Measurements from ENCODE around the gene B4GALT4.
"Not testable (repeated sequence)": the region's sequence is repeated elsewhere in the genome, so short reads cannot be mapped to it uniquely, and the experiment has no call there.

B4GALT4 gene, protein sequence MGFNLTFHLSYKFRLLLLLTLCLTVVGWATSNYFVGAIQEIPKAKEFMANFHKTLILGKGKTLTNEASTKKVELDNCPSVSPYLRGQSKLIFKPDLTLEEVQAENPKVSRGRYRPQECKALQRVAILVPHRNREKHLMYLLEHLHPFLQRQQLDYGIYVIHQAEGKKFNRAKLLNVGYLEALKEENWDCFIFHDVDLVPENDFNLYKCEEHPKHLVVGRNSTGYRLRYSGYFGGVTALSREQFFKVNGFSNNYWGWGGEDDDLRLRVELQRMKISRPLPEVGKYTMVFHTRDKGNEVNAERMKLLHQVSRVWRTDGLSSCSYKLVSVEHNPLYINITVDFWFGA

DNA sequence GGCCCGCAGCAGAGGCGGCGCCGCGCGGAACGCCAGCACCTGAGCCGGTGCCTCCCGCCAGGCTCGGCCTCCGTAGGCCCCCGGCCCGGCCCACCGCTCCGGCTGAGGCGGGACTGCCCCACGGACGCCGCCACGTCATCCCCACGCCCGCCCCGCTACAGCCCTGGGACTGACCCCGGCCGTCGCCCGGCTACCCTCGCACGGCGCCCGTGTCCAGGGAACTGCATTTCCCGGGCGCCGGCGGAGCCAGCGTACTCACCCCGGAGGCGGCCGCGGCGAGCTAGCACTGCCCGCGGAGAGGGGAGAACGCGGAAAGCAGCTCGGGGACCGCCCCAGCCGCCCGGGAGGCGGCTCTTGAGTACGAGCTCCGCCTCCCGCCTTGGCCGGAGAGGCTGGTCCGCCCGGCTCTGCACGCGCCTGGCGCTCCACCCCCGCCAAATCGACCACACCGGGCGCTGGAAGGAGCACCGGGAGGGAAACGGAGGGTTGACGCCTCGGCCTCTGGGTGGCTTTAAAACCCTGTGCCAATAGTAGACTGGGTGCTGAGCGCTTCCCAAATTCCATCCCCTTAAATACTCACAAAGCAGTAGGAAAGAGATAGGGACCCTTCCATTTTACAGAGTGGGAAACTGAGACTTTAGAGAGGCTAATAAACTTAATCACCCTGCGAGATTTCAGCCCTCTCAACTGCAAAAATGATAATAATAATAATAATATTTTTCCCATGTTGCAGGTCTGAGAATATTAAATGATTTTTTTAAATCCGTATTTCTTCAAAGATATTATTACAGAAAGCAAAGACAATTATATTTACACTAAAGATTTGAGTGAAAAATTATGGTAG lies at the start of gene B4GALT4:
Gene B4GALT4, minus strand, starts transcription at position 288 of the 844 bp plus-strand sequence. CDS start 10,779 bp downstream, outside the sequence.
- peak; percentile 91 for DNase-seq (ENCODE audit: low read depth)

DNA sequence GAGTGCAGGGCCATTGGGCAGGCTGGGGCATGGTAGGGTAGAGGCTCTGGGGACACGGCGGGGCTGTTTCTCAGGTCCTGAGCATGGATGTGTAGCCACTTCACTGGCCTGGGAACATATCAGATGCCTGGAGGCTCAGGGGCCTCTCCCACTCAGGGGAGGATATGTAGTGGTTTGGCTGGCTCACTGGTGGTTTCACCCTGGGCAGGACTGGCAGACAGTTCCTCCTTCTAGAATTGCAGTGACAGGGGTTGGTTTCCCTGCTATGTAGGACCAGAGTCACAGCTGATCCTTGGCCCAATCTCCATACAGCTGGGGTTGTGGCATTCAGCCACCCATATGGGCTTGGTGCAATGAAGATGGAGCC lies 48.7 kb upstream of the B4GALT4 start:
- no peak for DNase-seq (ENCODE audit: low read depth)

DNA sequence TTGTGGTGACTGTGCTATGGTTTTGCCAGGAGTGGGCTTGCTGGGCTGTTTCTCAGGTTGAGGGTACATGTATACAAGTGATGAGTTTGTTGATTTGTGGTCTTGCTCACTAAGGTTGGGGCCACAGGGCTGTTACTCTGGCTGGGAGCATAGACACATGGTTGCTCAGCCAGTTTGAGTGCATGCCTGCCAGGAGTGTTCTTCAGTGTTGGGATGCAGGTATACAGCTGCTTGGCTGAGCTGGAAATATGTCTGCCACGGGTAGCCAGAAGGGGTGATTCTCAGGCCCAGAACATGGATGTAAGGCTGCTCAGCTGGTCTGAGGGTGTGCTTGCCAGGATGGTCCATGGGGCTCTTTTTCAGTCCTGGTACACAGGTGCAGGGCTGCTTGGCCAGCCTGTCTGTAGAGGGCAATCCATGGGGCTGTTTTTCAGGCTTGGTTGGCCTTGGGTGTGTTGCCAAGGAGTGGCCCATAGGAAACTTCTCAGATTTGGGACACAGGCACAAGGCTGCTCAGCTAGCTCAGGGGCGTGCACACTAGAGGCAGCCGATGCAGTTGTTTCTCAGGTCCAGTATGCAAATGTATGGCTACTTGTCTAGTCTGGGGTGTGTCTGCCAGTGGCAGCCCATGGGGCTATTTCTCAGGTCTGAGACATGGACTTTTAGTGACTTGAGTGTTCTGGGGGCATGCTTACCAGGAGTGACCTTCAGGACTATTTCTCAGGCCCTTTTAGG lies 48.2 kb upstream of the B4GALT4 start:
- no peak for DNase-seq (ENCODE audit: low read depth)

- DNase-seq (ENCODE audit: low read depth) = no peak
Observed at GRCh38 chr3:119279584-119280243, 39.0 kb upstream of the B4GALT4 start.

- no peak for DNase-seq (ENCODE audit: low read depth)
Observed at GRCh38 chr3:119279101-119279554, 38.5 kb upstream of the B4GALT4 start.

- no peak for DNase-seq (ENCODE audit: low read depth)
Observed at GRCh38 chr3:119276680-119277079, 36.0 kb upstream of the B4GALT4 start.

DNA sequence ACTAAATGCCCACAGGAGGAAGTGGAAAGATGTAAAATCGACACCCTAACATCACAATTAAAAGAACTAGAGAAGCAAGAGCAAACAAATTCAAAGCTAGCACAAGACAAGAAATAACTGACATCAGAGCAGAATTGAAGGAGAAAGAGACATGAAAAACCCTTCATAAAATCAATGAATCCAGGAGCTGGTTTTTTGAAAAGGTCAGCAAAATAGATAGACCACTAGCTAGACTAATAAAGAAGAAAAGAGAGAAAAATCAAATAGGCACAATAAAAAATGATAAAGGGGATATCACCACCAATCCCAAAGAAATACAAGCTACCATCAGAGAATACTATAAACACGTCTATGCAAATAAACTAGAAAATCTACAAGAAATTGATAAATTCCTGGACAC lies 29.5 kb upstream of the B4GALT4 start:
- not testable (repeated sequence) for DNase-seq (ENCODE audit: low read depth)

DNA sequence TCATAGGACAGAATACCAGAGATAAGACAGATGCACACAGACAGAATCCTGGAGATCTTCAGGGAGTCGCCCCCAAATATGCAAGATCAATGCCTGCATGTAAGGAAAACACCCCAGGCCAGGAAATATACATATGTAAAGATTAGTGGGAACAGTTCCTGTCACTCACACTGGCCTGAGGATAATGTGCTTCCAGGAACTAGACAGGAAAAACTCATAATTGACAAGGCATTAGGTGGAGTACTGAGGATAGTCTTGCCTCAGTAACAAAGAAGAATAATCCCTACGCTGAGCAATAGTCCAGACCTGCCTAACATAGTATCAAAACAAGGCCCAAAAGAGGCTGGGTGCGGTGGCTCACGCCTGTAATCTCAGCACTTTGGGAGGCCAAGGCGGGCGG lies 20.4 kb upstream of the B4GALT4 start:
- DNase-seq (ENCODE audit: low read depth) = no peak

DNA sequence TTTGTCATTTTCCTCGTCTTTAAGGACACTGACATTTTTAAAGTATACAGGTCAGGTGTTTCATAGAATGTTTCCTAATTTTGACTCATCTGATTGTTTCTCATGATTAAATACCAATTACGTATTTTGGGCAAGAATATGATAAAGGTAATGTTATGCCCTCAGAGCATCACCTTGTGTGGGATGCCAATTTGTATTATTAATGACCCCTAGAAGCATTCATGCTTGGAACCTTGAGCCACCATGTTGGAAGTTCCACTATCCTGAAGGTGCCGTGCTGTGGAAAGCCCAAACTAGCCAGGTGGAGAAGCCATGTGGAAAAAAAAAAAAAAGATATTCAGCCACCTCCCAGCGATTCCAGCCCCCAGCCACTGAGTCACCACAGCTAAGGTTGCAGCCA lies 19.1 kb upstream of the B4GALT4 start:
- DNase-seq (ENCODE audit: low read depth) = no peak

GRCh38 chr3:119258915-119259314 lies 18.2 kb upstream of the B4GALT4 start:
- no peak for DNase-seq (ENCODE audit: low read depth)

DNA sequence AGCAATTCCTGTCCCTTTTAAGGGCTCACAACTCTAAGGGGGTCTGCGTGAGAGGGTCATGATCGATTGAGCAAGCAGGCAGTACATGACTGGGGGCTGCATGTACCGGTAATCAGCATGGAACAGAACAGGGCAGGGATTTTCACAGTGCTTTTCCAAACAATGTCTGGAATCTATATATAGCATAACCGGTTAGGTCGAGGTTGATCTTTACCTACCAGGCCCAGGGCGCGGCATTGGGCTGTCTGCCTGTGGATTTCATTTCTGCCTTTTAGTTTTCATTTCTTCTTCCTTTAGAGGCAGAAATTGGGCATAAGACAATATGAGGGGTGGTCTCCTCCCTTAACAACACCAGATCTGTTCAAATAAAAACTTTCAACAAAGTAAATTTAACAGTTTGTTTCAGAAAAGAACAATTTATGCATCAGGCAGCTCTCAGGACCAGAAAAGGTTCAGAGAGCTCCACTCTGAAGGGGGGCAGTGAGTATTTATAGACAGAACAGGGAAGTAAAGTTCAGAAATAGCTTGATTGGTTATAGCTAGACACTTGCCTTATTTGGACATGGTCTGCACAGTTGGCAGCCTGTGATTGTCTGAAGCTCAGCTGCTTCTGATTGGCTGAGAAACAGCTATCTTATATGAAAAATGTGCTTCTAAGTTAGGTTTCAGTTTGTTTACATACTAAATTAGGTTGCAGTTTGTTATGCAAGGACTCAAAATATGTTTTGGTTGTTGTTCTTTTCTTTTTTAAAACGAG lies 17.2 kb upstream of the B4GALT4 start:
- DNase-seq (ENCODE audit: low read depth) = no peak

- DNase-seq (ENCODE audit: low read depth) = no peak
Observed at GRCh38 chr3:119257111-119257510, 16.4 kb upstream of the B4GALT4 start.

GRCh38 chr3:119255214-119255613 lies 14.5 kb upstream of the B4GALT4 start:
- DNase-seq (ENCODE audit: low read depth) = no peak

DNA sequence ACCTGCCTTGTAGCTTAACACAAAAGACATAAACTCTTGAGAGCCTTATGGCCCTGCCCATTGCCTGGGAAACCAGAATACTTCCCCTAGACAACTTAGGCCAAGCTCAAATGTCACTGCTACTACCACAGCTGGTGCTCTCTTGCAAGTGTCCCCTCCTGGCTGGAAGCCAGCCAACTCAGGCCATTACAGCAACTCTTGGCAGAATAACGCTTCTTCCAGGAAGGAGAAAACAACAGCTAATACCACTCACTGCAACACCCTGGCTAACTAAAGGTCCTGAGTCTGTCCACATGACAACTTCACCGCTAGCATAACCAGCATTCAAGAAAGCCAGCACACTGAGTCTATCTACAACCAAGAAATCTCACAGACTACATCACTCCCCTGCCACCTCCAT lies 5.1 kb upstream of the B4GALT4 start:
- DNase-seq (ENCODE audit: low read depth) = no peak

DNA sequence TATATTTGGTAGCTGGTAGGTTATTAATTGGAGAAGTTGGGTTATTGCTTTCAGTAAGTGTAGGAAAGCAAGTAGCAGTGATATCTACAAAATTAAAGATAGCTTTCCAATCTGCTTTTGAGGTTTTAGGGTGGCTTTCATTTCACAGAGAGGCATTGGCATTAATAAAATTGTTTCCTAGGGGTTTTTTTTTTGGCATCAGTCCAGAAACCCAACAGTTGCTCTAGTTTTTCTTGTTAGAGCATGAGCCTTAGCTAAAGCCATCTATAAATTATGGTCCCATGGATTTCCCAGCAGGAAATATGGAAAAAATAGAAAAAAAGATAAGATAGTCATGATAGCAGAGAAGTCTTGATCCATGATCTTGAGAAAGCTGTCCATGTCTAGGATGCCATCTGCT lies 3.0 kb upstream of the B4GALT4 start:
- no peak for DNase-seq (ENCODE audit: low read depth)

GRCh38 chr3:119243058-119243529 lies 2.4 kb upstream of the B4GALT4 start:
- DNase-seq (ENCODE audit: low read depth) = not testable (repeated sequence)

GRCh38 chr3:119242387-119243057 lies 1.8 kb upstream of the B4GALT4 start:
- not testable (repeated sequence) for DNase-seq (ENCODE audit: low read depth)

DNA sequence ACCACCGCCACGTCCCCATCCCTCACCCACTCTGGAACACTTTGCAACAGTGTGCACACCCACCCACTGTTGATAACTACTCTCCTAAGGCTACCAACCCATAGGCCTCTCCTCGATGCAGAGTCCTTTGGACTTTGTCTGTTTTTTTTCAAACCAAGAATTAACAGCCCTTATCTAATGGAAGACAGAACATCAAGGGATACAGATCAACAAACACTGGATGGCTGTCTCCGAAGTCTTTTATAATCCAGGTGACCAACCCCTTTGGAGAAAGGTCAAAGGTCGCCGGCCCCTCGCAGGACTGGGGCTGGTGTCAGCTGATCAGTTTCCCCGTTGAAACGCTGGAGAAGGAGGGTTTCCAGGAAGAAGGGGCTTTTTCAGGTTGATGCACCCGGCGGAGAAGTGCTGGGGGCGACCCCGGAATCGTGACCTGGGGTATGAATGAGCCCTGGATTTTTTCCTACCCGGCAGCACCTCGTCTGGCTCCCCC lies 532 bp downstream of the B4GALT4 start:
- DNase-seq (ENCODE audit: low read depth) = peak; percentile 38

- DNase-seq (ENCODE audit: low read depth) = peak; percentile 29
Observed at GRCh38 chr3:119239206-119239820, 1.4 kb downstream of the B4GALT4 start.

DNA sequence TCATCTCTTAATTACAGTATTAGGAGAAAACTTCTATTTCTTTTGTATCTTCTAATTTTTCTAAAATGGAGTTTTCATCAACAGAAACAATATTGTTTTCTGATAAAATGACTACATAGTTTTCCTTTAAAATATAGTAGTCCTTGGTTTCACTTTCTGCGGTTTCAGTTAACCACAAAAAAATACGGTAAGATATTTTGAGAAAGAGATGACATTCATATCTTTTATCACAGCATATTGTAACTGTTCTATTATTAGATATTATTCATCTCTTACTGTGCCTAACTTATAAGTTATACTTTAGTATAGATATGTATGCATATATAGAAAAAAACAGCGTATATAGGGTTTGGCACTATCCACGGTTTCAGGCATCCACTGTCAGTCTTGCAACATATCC lies 2.3 kb downstream of the B4GALT4 start:
- DNase-seq (ENCODE audit: low read depth) = no peak

Data from ELR (cell line).